HEK293 (cell line): ENCODE results near the gene ELL.

ENCODE experiments used
- GFI1B ChIP-seq: fragments of 450-650 bp; formaldehyde crosslinking; IDR thresholded peaks from 2 replicates; pipeline ENCODE4 v1.5.1; 2016; ENCODE audit warnings: missing biosample characterization, missing genetic modification characterization
- GLI4 ChIP-seq: fragments of 450-650 bp; formaldehyde crosslinking; IDR thresholded peaks from 2 replicates; pipeline ENCODE4 v1.5.1; 2016; ENCODE audit warnings: missing biosample characterization, missing genetic modification characterization
- KLF10 ChIP-seq: fragments of 450-650 bp; IDR thresholded peaks from 2 replicates; pipeline ENCODE4 v1.5.1; 2018; ENCODE audit warnings: missing biosample characterization, mild to moderate bottlenecking, missing genetic modification characterization
- KLF8 ChIP-seq: fragments of 450-650 bp; formaldehyde crosslinking; IDR thresholded peaks from 2 replicates; pipeline ENCODE4 v1.5.1; 2016; ENCODE audit warnings: missing biosample characterization, missing genetic modification characterization
- SCRT1 ChIP-seq: fragments of 450-650 bp; formaldehyde crosslinking; IDR thresholded peaks from 2 replicates; pipeline ENCODE4 v1.5.1; 2016; ENCODE audit warnings: missing biosample characterization, missing genetic modification characterization, borderline replicate concordance
- ZBTB17 ChIP-seq: fragments of 450-650 bp; formaldehyde crosslinking; IDR thresholded peaks from 2 replicates; pipeline ENCODE4 v1.5.1; 2016; ENCODE audit warnings: missing biosample characterization, missing genetic modification characterization
- ZEB2 ChIP-seq: fragments of 450-650 bp; formaldehyde crosslinking; IDR thresholded peaks from 2 replicates; pipeline ENCODE4 v1.5.1; 2016; ENCODE audit warnings: missing biosample characterization, missing genetic modification characterization
- ZNF133 ChIP-seq: fragments of 450-650 bp; formaldehyde crosslinking; IDR thresholded peaks from 2 replicates; pipeline ENCODE4 v1.5.1; 2016; ENCODE audit warnings: missing biosample characterization, missing genetic modification characterization
- ZNF175 ChIP-seq: fragments of 450-650 bp; formaldehyde crosslinking; IDR thresholded peaks from 2 replicates; pipeline ENCODE4 v1.5.1; 2016; ENCODE audit warnings: missing biosample characterization, missing genetic modification characterization
- ZNF223 ChIP-seq: fragments of 450-650 bp; formaldehyde crosslinking; IDR thresholded peaks from 2 replicates; pipeline ENCODE4 v1.5.1; 2016; ENCODE audit warnings: missing biosample characterization, missing genetic modification characterization
- ZNF26 ChIP-seq: fragments of 450-650 bp; formaldehyde crosslinking; IDR thresholded peaks from 2 replicates; pipeline ENCODE4 v1.5.1; 2016; ENCODE audit warnings: missing biosample characterization, missing genetic modification characterization
- ZNF266 ChIP-seq: fragments of 450-650 bp; formaldehyde crosslinking; IDR thresholded peaks from 2 replicates; pipeline ENCODE4 v1.5.1; 2016; ENCODE audit warnings: missing biosample characterization, missing genetic modification characterization, low read depth
- ZNF324 ChIP-seq: fragments of 450-650 bp; formaldehyde crosslinking; IDR thresholded peaks from 2 replicates; pipeline ENCODE4 v1.5.1; 2016; ENCODE audit warnings: missing biosample characterization, missing genetic modification characterization
- ZNF335 ChIP-seq: fragments of 450-650 bp; formaldehyde crosslinking; conservative IDR thresholded peaks from 2 replicates; pipeline ENCODE4 v1.5.1; 2016; ENCODE audit warnings: missing biosample characterization, missing genetic modification characterization
- ZNF366 ChIP-seq: fragments of 450-650 bp; formaldehyde crosslinking; conservative IDR thresholded peaks from 2 replicates; pipeline ENCODE4 v1.5.1; 2016; ENCODE audit warnings: missing biosample characterization, missing genetic modification characterization
- ZNF394 ChIP-seq: fragments of 450-650 bp; formaldehyde crosslinking; IDR thresholded peaks from 2 replicates; pipeline ENCODE4 v1.5.1; 2016; ENCODE audit warnings: missing biosample characterization, missing genetic modification characterization, mild to moderate bottlenecking, moderate library complexity, borderline replicate concordance
- ZNF514 ChIP-seq: fragments of 450-650 bp; formaldehyde crosslinking; IDR thresholded peaks from 2 replicates; pipeline ENCODE4 v1.5.1; 2016; ENCODE audit warnings: missing biosample characterization, missing genetic modification characterization
- ZNF521 ChIP-seq: fragments of 450-650 bp; formaldehyde crosslinking; IDR thresholded peaks from 2 replicates; pipeline ENCODE4 v1.5.1; 2017; ENCODE audit warnings: missing biosample characterization, mild to moderate bottlenecking, missing genetic modification characterization
- ZNF544 ChIP-seq: fragments of 450-650 bp; formaldehyde crosslinking; IDR thresholded peaks from 2 replicates; pipeline ENCODE4 v1.5.0; 2017; ENCODE audit warnings: missing biosample characterization, missing genetic modification characterization
- ZNF600 ChIP-seq: fragments of 450-650 bp; formaldehyde crosslinking; IDR thresholded peaks from 2 replicates; pipeline ENCODE4 v1.5.1; 2016; ENCODE audit warnings: missing biosample characterization, missing genetic modification characterization
- ZNF624 ChIP-seq: fragments of 450-650 bp; formaldehyde crosslinking; IDR thresholded peaks from 2 replicates; pipeline ENCODE4 v1.5.1; 2017; ENCODE audit warnings: missing biosample characterization, missing genetic modification characterization
- ZNF629 ChIP-seq: fragments of 450-650 bp; formaldehyde crosslinking; IDR thresholded peaks from 2 replicates; pipeline ENCODE4 v1.5.1; 2017; ENCODE audit warnings: missing biosample characterization, missing genetic modification characterization
- ZNF785 ChIP-seq: fragments of 450-650 bp; formaldehyde crosslinking; IDR thresholded peaks from 2 replicates; pipeline ENCODE4 v1.5.1; 2016; ENCODE audit warnings: missing biosample characterization, missing genetic modification characterization
- TF ChIP-seq, protein P1 (sequence below): fragments of 450-650 bp; formaldehyde crosslinking; IDR thresholded peaks from 2 replicates; pipeline ENCODE4 v1.5.1; 2016; ENCODE audit warnings: missing biosample characterization, missing genetic modification characterization
- TF ChIP-seq, protein P2 (sequence below): fragments of 450-650 bp; formaldehyde crosslinking; IDR thresholded peaks from 2 replicates; pipeline ENCODE4 v1.5.1; 2016; ENCODE audit warnings: missing biosample characterization, missing genetic modification characterization, borderline replicate concordance
- TF ChIP-seq, protein P3 (sequence below): fragments of 450-650 bp; formaldehyde crosslinking; IDR thresholded peaks from 2 replicates; pipeline ENCODE4 v1.5.1; 2016; ENCODE audit warnings: missing biosample characterization, missing genetic modification characterization
- TF ChIP-seq, protein P4 (sequence below): fragments of 450-650 bp; IDR thresholded peaks from 2 replicates; pipeline ENCODE4 v1.5.1; 2018; ENCODE audit warnings: missing biosample characterization, missing genetic modification characterization
- TF ChIP-seq, protein P5 (sequence below): fragments of 450-650 bp; formaldehyde crosslinking; IDR thresholded peaks from 2 replicates; pipeline ENCODE4 v1.5.1; 2016; ENCODE audit warnings: missing biosample characterization, missing genetic modification characterization

Gene ELL

DNA sequence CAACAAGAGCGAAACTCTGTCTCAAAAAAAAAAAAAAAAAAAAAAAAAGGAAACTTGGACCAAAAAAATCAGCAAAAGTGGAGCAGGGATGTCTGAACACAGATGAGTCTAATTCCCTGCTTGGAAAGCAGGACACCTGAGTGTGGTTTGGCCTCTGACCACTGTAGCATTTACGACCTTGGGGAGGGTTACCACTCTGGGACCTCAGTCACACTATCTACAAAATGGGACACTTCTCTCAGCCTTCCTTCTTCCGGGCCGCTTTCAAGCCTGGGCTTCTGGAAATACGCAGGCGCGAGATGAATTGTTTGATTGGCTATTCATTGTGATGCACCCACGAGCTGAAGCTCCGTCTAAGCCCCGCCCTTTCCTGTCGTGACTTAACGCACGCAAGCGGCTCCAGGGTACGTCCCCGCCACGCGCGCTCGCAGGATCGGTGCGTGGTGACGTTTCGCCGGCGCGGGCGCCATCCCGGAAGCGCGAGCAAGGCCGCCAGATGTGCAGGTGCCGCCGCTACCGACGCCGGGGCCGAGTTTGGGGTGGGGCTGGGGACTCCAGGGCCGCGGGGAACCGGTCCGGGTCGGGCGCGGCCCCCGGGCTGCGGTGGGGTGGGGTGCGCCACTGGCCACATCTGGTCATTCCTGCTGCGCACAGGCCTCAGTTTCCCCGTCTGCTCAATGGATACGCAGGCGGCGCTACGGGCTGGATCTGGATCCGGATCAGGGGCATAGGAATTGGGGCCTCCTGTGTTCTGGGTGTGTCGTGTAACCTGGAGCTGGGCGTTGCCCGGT, 35.7 kb upstream of the ELL start, which contains the start of gene KXD1 (continued):
- TF ChIP-seq ZNF26 (no peak), SCRT1 (tag by site-specific recombination) (no peak), ZNF629 (peak; percentile 66), GFI1B (no peak; the same call in 1 of the 2 replicates), ZNF544 (tag by site-specific recombination) (no peak), ZNF366 (no peak), ZNF394 (tag by site-specific recombination) (0 out of 2 replicates have a peak, but pooled peaks have one; percentile 32), GLI4 (tag by site-specific recombination) (peak; percentile 61; the same call in 1 of the 2 replicates), ZNF133 (tag by site-specific recombination) (no peak), KLF10 (tag by site-specific recombination) (0 out of 2 replicates have a peak, but pooled peaks have one; percentile 32), ZNF175 (tag by site-specific recombination) (no peak), ZNF514 (tag by site-specific recombination) (no peak), ZNF266 (no peak), ZNF223 (tag by site-specific recombination) (no peak), ZNF324 (tag by site-specific recombination) (peak; percentile 86; the same call in 1 of the 2 replicates), ZBTB17 (tag by site-specific recombination) (0 out of 2 replicates have a peak, but pooled peaks have one; percentile 16), ZEB2 (tag by site-specific recombination) (peak; percentile 80), ZNF624 (tag by site-specific recombination) (no peak), ZNF335 (tag by site-specific recombination) (peak; percentile 74), ZNF521 (tag by site-specific recombination) (no peak), ZNF785 (peak; percentile 97), ZNF600 (0 out of 2 replicates have a peak, but pooled peaks have one; percentile 32), KLF8 (tag by site-specific recombination) (peak; percentile 68; the same call in 1 of the 2 replicates)
- TF ChIP-seq, protein P1, sequence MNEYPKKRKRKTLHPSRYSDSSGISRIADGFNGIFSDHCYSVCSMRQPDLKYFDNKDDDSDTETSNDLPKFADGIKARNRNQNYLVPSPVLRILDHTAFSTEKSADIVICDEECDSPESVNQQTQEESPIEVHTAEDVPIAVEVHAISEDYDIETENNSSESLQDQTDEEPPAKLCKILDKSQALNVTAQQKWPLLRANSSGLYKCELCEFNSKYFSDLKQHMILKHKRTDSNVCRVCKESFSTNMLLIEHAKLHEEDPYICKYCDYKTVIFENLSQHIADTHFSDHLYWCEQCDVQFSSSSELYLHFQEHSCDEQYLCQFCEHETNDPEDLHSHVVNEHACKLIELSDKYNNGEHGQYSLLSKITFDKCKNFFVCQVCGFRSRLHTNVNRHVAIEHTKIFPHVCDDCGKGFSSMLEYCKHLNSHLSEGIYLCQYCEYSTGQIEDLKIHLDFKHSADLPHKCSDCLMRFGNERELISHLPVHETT (tag by site-specific recombination): peak; percentile 86
- TF ChIP-seq, protein P2, sequence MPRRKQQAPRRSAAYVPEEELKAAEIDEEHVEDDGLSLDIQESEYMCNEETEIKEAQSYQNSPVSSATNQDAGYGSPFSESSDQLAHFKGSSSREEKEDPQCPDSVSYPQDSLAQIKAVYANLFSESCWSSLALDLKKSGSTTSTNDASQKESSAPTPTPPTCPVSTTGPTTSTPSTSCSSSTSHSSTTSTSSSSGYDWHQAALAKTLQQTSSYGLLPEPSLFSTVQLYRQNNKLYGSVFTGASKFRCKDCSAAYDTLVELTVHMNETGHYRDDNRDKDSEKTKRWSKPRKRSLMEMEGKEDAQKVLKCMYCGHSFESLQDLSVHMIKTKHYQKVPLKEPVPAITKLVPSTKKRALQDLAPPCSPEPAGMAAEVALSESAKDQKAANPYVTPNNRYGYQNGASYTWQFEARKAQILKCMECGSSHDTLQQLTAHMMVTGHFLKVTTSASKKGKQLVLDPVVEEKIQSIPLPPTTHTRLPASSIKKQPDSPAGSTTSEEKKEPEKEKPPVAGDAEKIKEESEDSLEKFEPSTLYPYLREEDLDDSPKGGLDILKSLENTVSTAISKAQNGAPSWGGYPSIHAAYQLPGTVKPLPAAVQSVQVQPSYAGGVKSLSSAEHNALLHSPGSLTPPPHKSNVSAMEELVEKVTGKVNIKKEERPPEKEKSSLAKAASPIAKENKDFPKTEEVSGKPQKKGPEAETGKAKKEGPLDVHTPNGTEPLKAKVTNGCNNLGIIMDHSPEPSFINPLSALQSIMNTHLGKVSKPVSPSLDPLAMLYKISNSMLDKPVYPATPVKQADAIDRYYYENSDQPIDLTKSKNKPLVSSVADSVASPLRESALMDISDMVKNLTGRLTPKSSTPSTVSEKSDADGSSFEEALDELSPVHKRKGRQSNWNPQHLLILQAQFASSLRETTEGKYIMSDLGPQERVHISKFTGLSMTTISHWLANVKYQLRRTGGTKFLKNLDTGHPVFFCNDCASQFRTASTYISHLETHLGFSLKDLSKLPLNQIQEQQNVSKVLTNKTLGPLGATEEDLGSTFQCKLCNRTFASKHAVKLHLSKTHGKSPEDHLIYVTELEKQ: no peak
- TF ChIP-seq, protein P3, sequence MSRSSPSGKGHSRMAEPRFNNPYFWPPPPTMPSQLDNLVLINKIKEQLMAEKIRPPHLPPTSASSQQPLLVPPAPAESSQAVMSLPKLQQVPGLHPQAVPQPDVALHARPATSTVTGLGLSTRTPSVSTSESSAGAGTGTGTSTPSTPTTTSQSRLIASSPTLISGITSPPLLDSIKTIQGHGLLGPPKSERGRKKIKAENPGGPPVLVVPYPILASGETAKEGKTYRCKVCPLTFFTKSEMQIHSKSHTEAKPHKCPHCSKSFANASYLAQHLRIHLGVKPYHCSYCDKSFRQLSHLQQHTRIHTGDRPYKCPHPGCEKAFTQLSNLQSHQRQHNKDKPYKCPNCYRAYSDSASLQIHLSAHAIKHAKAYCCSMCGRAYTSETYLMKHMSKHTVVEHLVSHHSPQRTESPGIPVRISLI: peak; percentile 91
- TF ChIP-seq, protein P4, sequence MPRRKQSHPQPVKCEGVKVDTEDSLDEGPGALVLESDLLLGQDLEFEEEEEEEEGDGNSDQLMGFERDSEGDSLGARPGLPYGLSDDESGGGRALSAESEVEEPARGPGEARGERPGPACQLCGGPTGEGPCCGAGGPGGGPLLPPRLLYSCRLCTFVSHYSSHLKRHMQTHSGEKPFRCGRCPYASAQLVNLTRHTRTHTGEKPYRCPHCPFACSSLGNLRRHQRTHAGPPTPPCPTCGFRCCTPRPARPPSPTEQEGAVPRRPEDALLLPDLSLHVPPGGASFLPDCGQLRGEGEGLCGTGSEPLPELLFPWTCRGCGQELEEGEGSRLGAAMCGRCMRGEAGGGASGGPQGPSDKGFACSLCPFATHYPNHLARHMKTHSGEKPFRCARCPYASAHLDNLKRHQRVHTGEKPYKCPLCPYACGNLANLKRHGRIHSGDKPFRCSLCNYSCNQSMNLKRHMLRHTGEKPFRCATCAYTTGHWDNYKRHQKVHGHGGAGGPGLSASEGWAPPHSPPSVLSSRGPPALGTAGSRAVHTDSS (tag by site-specific recombination): peak; percentile 61
- TF ChIP-seq, protein P5, sequence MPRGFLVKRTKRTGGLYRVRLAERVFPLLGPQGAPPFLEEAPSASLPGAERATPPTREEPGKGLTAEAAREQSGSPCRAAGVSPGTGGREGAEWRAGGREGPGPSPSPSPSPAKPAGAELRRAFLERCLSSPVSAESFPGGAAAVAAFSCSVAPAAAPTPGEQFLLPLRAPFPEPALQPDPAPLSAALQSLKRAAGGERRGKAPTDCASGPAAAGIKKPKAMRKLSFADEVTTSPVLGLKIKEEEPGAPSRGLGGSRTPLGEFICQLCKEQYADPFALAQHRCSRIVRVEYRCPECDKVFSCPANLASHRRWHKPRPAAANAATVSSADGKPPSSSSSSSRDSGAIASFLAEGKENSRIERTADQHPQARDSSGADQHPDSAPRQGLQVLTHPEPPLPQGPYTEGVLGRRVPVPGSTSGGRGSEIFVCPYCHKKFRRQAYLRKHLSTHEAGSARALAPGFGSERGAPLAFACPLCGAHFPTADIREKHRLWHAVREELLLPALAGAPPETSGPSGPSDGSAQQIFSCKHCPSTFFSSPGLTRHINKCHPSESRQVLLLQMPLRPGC (tag by site-specific recombination): 0 out of 2 replicates have a peak, but pooled peaks have one; percentile 31
